Measurements from ENCODE around the gene AGAP5. TPM values are rescaled to one million over a fixed set of nuclear protein-coding genes. Genes with fewer than 3 reads are reported as not detected.
"Not testable (repeated sequence)": the region's sequence is repeated elsewhere in the genome, so short reads cannot be mapped to it uniquely, and the experiment has no call there.

The AGAP5 gene
- total and polyA plus RNA-seq, 2 of the 4 experiments (the other 2 are of a cell fraction): 1.8 to 4.1 TPM

DNA sequence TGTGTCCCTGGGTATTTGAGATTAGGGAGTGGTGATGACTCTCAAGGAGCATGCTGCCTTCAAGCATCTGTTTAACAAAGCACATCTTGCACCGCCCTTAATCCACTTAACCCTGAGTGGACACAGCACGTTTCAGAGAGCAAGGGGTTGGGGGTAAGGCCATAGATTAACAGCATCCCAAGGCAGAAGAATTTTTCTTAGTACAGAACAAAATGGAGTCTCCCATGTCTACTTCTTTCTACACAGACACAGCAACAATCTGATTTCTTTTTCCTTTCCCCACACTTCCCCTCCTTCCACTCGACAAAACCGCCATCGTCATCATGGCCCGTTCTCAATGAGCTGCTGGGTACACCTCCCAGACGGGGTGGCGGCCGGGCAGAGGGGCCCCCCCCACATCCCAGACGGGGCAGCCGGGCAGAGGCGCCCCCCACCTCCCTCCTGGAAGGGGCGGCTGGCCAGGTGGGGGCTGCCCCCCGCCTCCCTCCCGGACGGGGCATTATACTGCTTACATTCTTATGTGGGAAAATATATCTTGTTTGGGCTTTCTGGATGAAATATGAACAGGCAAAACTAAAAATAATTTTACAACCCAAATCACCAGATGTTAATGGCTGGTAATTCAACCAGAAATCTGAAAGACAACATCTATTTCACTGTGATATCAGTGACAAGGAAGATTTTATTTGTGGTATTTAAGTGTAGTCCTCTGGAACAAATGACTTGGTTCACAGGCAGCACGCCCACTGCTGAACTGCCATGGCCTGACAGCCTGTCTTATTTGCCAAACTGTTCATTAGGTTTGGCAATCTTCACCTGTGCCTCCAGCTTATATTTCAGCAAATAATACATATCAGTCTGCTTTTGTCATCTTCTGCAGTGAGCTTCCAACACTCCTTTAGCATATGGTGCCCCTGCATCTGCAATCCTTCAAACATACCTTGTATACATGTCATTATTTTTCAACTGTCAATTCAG lies 17.6 kb upstream of the AGAP5 start:
- H2AK5ac ChIP-seq (ENCODE audit: low read depth, low read length); H3K27ac ChIP-seq (ENCODE audit: insufficient read depth, low read length); ATAC-seq (ENCODE audit: low read depth); H3K4me1 ChIP-seq (ENCODE audit: control insufficient read depth, insufficient read depth, low read length); intact Hi-C loops (cut with micrococcal nuclease); H3K56ac ChIP-seq (ENCODE audit: extremely low read depth, insufficient read depth, low read length); dilution Hi-C loops (cut with HindIII; ENCODE audit: low sequenced_read_pairs, unreplicated experiment); H4K5ac ChIP-seq (ENCODE audit: low read depth, low read length); H3K27me3 ChIP-seq (ENCODE audit: control insufficient read depth, insufficient read depth, low read length); H4K20me1 ChIP-seq (ENCODE audit: insufficient read depth, low read length); H3K4ac ChIP-seq (ENCODE audit: low read depth, low read length); H3K14ac ChIP-seq (replicated peaks; ENCODE audit: low read depth, low read length); BruUV-seq (replicated peaks); H2BK5ac ChIP-seq (ENCODE audit: low read depth, low read length, poor library complexity, severe bottlenecking); H4K91ac ChIP-seq (ENCODE audit: insufficient read depth, low read depth, low read length); H2BK120ac ChIP-seq (ENCODE audit: low read depth, low read length); H2BK15ac ChIP-seq (ENCODE audit: low read depth, low read length); H3K18ac ChIP-seq (ENCODE audit: low read depth, low read length); H3K4me2 ChIP-seq (ENCODE audit: low read depth, low read length); H3K9ac ChIP-seq (ENCODE audit: low read depth, low read length); H3K4me3 ChIP-seq (ENCODE audit: insufficient read depth, low read depth, low read length); H3K9me1 ChIP-seq (ENCODE audit: insufficient read depth, low read length); H2BK20ac ChIP-seq (ENCODE audit: low read depth, low read length); H2AK9ac ChIP-seq (replicated peaks; ENCODE audit: low read depth, low read length, poor library complexity); DNase-seq; CTCF ChIA-PET; H2AFZ ChIP-seq (replicated peaks; ENCODE audit: low read length, poor library complexity); in situ Hi-C loops (cut with MboI; ENCODE audit: low sequenced_read_pairs); H3K23ac ChIP-seq (ENCODE audit: low read depth, low read length); H4K8ac ChIP-seq (ENCODE audit: low read depth in 2 of 2, low read length in 2 of 2); H3K9me3 ChIP-seq (ENCODE audit: control insufficient read depth, insufficient read depth, low read length); POLR2A ChIA-PET (ENCODE audit: unreplicated experiment): not testable (repeated sequence)
- H3K36me3 ChIP-seq (ENCODE audit: control insufficient read depth, insufficient read depth, low read length): peaks cover 20% of the 10 kb centered on the region
- H3K79me1 ChIP-seq (ENCODE audit: low read depth in 1 of 2, low read length in 2 of 2): peaks cover 6 to 12% of the 10 kb centered on the region in 2 experiments; a peak in 3 of 4 replicates
- 100% methylated on average over 1 of the region's 17 CpGs; no CpG with 5 or more reads in 1 of the 2 experiments for WGBS, 2 experiments (ENCODE audit: extremely low coverage in 2 of 2, insufficient read length in 1 of 2)

DNA sequence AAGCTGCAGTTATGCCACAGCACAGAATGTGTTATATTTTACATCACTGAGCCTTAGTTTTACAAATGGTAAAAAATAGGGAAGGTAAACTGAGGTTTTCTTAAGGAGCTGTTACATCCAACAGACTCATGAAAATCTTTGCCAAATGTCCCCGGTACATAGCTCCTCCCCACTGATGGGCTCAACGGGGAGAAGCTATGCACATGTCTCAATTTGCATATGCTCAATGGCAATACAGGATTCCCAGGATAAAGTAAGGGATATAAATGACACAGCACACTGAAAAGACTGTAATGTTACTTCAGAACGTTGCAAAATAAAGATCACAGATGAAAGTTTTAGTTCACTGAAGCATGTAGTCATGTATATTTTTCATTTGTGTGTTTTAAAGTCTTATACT lies 16.6 kb upstream of the AGAP5 start:
- H4K20me1 ChIP-seq (ENCODE audit: insufficient read depth, low read length); H4K8ac ChIP-seq (ENCODE audit: low read depth in 2 of 2, low read length in 2 of 2); H4K91ac ChIP-seq (ENCODE audit: insufficient read depth, low read depth, low read length); H3K79me1 ChIP-seq (ENCODE audit: low read depth in 1 of 2, low read length in 2 of 2); H3K4me1 ChIP-seq (ENCODE audit: control insufficient read depth, insufficient read depth, low read length); DNase-seq; H3K4me2 ChIP-seq (ENCODE audit: low read depth, low read length); H3K9me3 ChIP-seq (ENCODE audit: control insufficient read depth, insufficient read depth, low read length); H2AK5ac ChIP-seq (ENCODE audit: low read depth, low read length); H3K4ac ChIP-seq (ENCODE audit: low read depth, low read length); H3K56ac ChIP-seq (ENCODE audit: extremely low read depth, insufficient read depth, low read length); intact Hi-C loops (cut with micrococcal nuclease); H3K14ac ChIP-seq (replicated peaks; ENCODE audit: low read depth, low read length); H3K27ac ChIP-seq (ENCODE audit: insufficient read depth, low read length); H4K5ac ChIP-seq (ENCODE audit: low read depth, low read length); H2BK5ac ChIP-seq (ENCODE audit: low read depth, low read length, poor library complexity, severe bottlenecking); BruUV-seq (replicated peaks); POLR2A ChIA-PET (ENCODE audit: unreplicated experiment); H2BK120ac ChIP-seq (ENCODE audit: low read depth, low read length); H3K9me1 ChIP-seq (ENCODE audit: insufficient read depth, low read length); in situ Hi-C loops (cut with MboI; ENCODE audit: low sequenced_read_pairs); H3K18ac ChIP-seq (ENCODE audit: low read depth, low read length); H2BK15ac ChIP-seq (ENCODE audit: low read depth, low read length); H2AK9ac ChIP-seq (replicated peaks; ENCODE audit: low read depth, low read length, poor library complexity); H3K9ac ChIP-seq (ENCODE audit: low read depth, low read length); H3K4me3 ChIP-seq (ENCODE audit: insufficient read depth, low read depth, low read length); H2BK20ac ChIP-seq (ENCODE audit: low read depth, low read length); CTCF ChIA-PET; ATAC-seq (ENCODE audit: low read depth); H2AFZ ChIP-seq (replicated peaks; ENCODE audit: low read length, poor library complexity); H3K27me3 ChIP-seq (ENCODE audit: control insufficient read depth, insufficient read depth, low read length); H3K23ac ChIP-seq (ENCODE audit: low read depth, low read length); dilution Hi-C loops (cut with HindIII; ENCODE audit: low sequenced_read_pairs, unreplicated experiment): not testable (repeated sequence)
- WGBS, 2 experiments (ENCODE audit: extremely low coverage in 2 of 2, insufficient read length in 1 of 2): no CpG with 5 or more reads among the region's 3 CpGs
- H3K36me3 ChIP-seq (ENCODE audit: control insufficient read depth, insufficient read depth, low read length): peaks cover 20% of the 10 kb centered on the region
